A549 (cell line): ENCODE results near the gene ERCC2. TPM values are rescaled to one million over a fixed set of nuclear protein-coding genes. Genes with fewer than 3 reads are reported as not detected.
A peak's percentile ranks its signal among the peaks of the same experiment; 100 is the strongest.

Source experiments
- ATAC-seq, 2 experiments: fragments of 200-7000 bp in 1 of 2; fragments of >200 bp in 1 of 2; cut with Nextera tagmentation in 1 of 2; cut with Tn5 transposase in 1 of 2; 3 replicates each; pipeline versions ENCODE4 v1.8.0 to v1.9.1; 2018 to 2020; ENCODE audit warnings: mild to moderate bottlenecking in 1 of 2, moderate library complexity in 1 of 2
- CTCF ChIA-PET: fragments of 300-600 bp; sonication (Branson Sonifier 250); formaldehyde crosslinking; extraction: SDS; loops from one replicate; lab custom pipeline; 2021; ENCODE audit warnings: antibody characterized with exemption, inconsistent platforms; lab: Yijun Ruan, JAX
- POLR2A ChIA-PET: fragments of 350-600 bp; formaldehyde crosslinking; extraction: SDS; loops from one replicate; lab custom pipeline; 2021; ENCODE audit warnings: antibody characterized with exemption, inconsistent platforms; lab: Yijun Ruan, JAX
- DNase-seq, 2 experiments: peaks; one replicate each; pipeline versions ENCODE4 v3.0.0 to v3.0.0-alpha.2; 2011 to 2016; ENCODE audit warnings: low read depth in 1 of 2, low spot score in 1 of 2
- FAIRE-seq: peaks from 2 replicates; lab custom pipeline; 2011; peaks lifted over from hg19 to GRCh38; lab: Jason Lieb, UNC
- H3K27ac ChIP-seq, 2 experiments: fragments of >200 bp; sonication (Bioruptor Twin); formaldehyde crosslinking; 3 replicates each; pipeline ENCODE4 v1.5.1; 2016 to 2017
- H3K4me1 ChIP-seq: fragments of >200 bp; sonication (Bioruptor Twin); formaldehyde crosslinking; 3 replicates; pipeline ENCODE4 v1.6.1; 2016
- H3K4me2 ChIP-seq: fragments of >200 bp; sonication (Bioruptor Twin); formaldehyde crosslinking; 3 replicates; pipeline ENCODE4 v1.6.1; 2016
- H3K4me3 ChIP-seq: fragments of >200 bp; sonication (Bioruptor Twin); formaldehyde crosslinking; 3 replicates; pipeline ENCODE4 v1.5.1; 2016
- H3K9me3 ChIP-seq: fragments of >200 bp; sonication (Bioruptor Twin); formaldehyde crosslinking; 3 replicates; pipeline ENCODE4 v1.6.1; 2016
- BHLHE40 ChIP-seq: IDR thresholded peaks from 2 replicates; pipeline ENCODE4 v1.6.1; 2012; ENCODE audit warnings: low read depth, low read length, inconsistent platforms
- CBX8 ChIP-seq: fragments of 200-600 bp; sonication (generic); IDR thresholded peaks from 2 replicates; pipeline ENCODE4 v1.6.1; 2016
- CEBPB ChIP-seq, 2 experiments: fragments of >200 bp in 1 of 2; sonication (Bioruptor Twin) in 1 of 2; formaldehyde crosslinking in 1 of 2; IDR thresholded peaks; 2 replicates each; pipeline ENCODE4 v1.6.1; 2012 to 2016
- CHD4 ChIP-seq: fragments of 200-600 bp; sonication (generic); IDR thresholded peaks from 2 replicates; pipeline ENCODE4 v1.6.1; 2016; ENCODE audit warnings: antibody characterized with exemption, mild to moderate bottlenecking, borderline replicate concordance
- EHMT2 ChIP-seq: fragments of 200-600 bp; sonication (generic); IDR thresholded peaks from 2 replicates; pipeline ENCODE4 v1.6.1; 2016; ENCODE audit warnings: antibody characterized with exemption, low read depth, mild to moderate bottlenecking, moderate library complexity
- ESRRA ChIP-seq: fragments of 150-350 bp; IDR thresholded peaks from 2 replicates; pipeline ENCODE4 v1.6.1; 2014; ENCODE audit warnings: mild to moderate bottlenecking, low read length, borderline replicate concordance
- FOSB ChIP-seq: fragments of 250-450 bp; sonication (Bioruptor Pico); IDR thresholded peaks from 2 replicates; pipeline ENCODE4 v1.5.0; 2020; ENCODE audit warnings: mild to moderate bottlenecking, moderate library complexity
- GATA3 ChIP-seq: IDR thresholded peaks from 2 replicates; pipeline ENCODE4 v1.6.1; 2012; ENCODE audit warnings: borderline replicate concordance
- HOXB5 ChIP-seq: fragments of 250-450 bp; sonication (Bioruptor Pico); IDR thresholded peaks from 2 replicates; pipeline ENCODE4 v1.5.0; 2020; ENCODE audit warnings: mild to moderate bottlenecking, moderate library complexity
- KDM1A ChIP-seq: fragments of 200-600 bp; sonication (generic); IDR thresholded peaks from 2 replicates; pipeline ENCODE4 v1.6.1; 2016; ENCODE audit warnings: low read depth, mild to moderate bottlenecking
- KDM5A ChIP-seq: fragments of 200-600 bp; sonication (generic); IDR thresholded peaks from 2 replicates; pipeline ENCODE4 v1.6.1; 2016; ENCODE audit warnings: antibody characterized with exemption, mild to moderate bottlenecking
- MAX ChIP-seq: IDR thresholded peaks from 2 replicates; pipeline ENCODE4 v1.6.1; 2012
- MYC ChIP-seq: IDR thresholded peaks from 2 replicates; pipeline ENCODE4 v1.6.1; 2012; ENCODE audit warnings: mild to moderate bottlenecking, inconsistent platforms, low read length, improper control_type of control experiment, borderline replicate concordance
- NPAS2 ChIP-seq: fragments of 250-450 bp; sonication (Bioruptor Pico); IDR thresholded peaks from 2 replicates; pipeline ENCODE4 v1.8.0; 2022; ENCODE audit warnings: mild to moderate bottlenecking, moderate library complexity, borderline replicate concordance
- POLR2AphosphoS2 ChIP-seq: conservative IDR thresholded peaks from 2 replicates; pipeline ENCODE4 v1.6.1; 2012; ENCODE audit warnings: low read length, improper control_type of control experiment, inconsistent platforms
- REST ChIP-seq: fragments of 200-600 bp; sonication (generic); IDR thresholded peaks from 2 replicates; pipeline ENCODE4 v1.6.1; 2016; ENCODE audit warnings: antibody characterized with exemption, mild to moderate bottlenecking, moderate library complexity
- RNF2 ChIP-seq: fragments of 200-600 bp; sonication (generic); IDR thresholded peaks from 2 replicates; pipeline ENCODE4 v1.6.1; 2016; ENCODE audit warnings: low read depth, mild to moderate bottlenecking, antibody characterized with exemption, moderate library complexity, borderline replicate concordance
- SMC3 ChIP-seq: fragments of >200 bp; sonication (Bioruptor Twin); formaldehyde crosslinking; IDR thresholded peaks from 3 replicates; pipeline ENCODE4 v1.6.1; 2018; ENCODE audit warnings: inconsistent platforms
- TP53 ChIP-seq: fragments of 250-450 bp; sonication (Bioruptor Pico); IDR thresholded peaks from 2 replicates; pipeline ENCODE4 v1.5.0; 2021; ENCODE audit warnings: mild to moderate bottlenecking, moderate library complexity
- ZSCAN20 ChIP-seq: fragments of 250-450 bp; sonication (Bioruptor Pico); IDR thresholded peaks from 2 replicates; pipeline ENCODE4 v1.8.0; 2022; ENCODE audit warnings: mild to moderate bottlenecking, moderate library complexity
- WGBS: methylation state at CpG from one replicate; pipeline ENCODE4 v1.1.6; 2017; ENCODE audit errors: missing lambda C conversion rate; 5-methylcytosine and 5-hydroxymethylcytosine counted together
- polyA plus RNA-seq, 4 experiments: library from polyadenylated mRNA; depleted of rRNA in 3 of 4; stranded (reverse); fragments of >200 nt; fragmentation: RNase III in 1 of 4; extraction: RNeasy Plus Mini Kit Qiagen cat#74134 plus additional on column Dnase treatment in 1 of 4; gene quantifications; 2 replicates in 3 of 4; 3 replicates in 1 of 4; pipeline ENCODE4 v1.2.3, GENCODE V29; 2011 to 2017
- TF ChIP-seq, protein P1 (sequence below): IDR thresholded peaks from 2 replicates; pipeline ENCODE4 v1.6.1; 2012; ENCODE audit warnings: low read depth, borderline replicate concordance
- TF ChIP-seq, protein P2 (sequence below): fragments of 250-450 bp; sonication (Bioruptor Pico); IDR thresholded peaks from 2 replicates; pipeline ENCODE4 v1.5.0; 2020; ENCODE audit warnings: low read depth, mild to moderate bottlenecking, moderate library complexity
- TF ChIP-seq, protein P3 (sequence below): fragments of >200 bp; sonication (Bioruptor Twin); formaldehyde crosslinking; IDR thresholded peaks from 2 replicates; pipeline ENCODE4 v1.6.1; 2016

ERCC2 gene
- polyA plus RNA-seq, 2 of the 4 experiments (the other 2 are of a cell fraction) = 12.9 to 19.8 TPM

DNA sequence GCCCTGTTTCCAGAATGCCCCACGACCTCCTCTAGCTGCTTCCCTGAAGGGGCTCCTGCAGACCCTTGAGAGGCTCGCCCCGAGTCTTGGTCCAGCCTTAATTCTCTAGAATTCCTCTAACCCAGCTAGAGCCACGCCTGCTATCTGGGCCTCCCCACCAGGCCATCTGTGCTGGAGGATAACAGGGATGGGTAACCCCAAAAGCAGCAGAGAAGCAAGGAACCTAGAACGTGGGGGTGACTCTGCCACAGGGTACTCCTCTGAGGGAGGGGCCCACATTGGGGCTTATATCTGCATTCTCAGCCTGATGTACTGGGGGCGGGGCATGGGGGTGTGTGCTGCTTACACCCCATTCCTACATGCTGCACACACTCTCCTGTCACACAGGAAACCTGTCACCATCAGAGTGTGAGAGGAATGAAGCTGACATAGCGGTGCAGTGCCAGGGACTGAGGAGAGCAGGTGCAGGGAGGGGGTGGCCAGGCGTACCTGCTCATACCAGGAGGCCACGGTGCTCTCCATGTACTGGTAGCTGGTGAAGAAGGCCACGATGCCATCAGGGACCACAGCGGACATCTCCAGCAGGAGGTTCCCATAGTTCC lies 16.0 kb downstream of the ERCC2 start:
- 95% methylated on average over 9 of the region's 11 CpGs for WGBS
- no peaks in the 10 kb centered on the region for H3K4me1 ChIP-seq
- no peak for DNase-seq
- TF ChIP-seq KDM1A (no peak), ESRRA (no peak), RNF2 (no peak), MYC (no peak)
- TF ChIP-seq, protein P1, sequence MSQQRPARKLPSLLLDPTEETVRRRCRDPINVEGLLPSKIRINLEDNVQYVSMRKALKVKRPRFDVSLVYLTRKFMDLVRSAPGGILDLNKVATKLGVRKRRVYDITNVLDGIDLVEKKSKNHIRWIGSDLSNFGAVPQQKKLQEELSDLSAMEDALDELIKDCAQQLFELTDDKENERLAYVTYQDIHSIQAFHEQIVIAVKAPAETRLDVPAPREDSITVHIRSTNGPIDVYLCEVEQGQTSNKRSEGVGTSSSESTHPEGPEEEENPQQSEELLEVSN = no peak
- H3K4me3 ChIP-seq = no peak overlapping the region
- CTCF ChIA-PET = interaction anchor here (2.0 kb wide), 1 partner anchor 16 kb away, joined by 7 read pairs; no protein-coding TSS in a partner anchor
- H3K4me2 ChIP-seq = no peak overlapping the region
- no peak for ATAC-seq
- H3K9me3 ChIP-seq = no peaks in the 10 kb centered on the region
- no peak for FAIRE-seq
- no peak overlapping the region for H3K27ac ChIP-seq
- POLR2A ChIA-PET = no interaction called here

GRCh38 chr19:45352914-45353796 lies 17.2 kb downstream of the ERCC2 start:
- H3K9me3 ChIP-seq = no peaks in the 10 kb centered on the region
- no peak overlapping the region for H3K4me2 ChIP-seq
- ChIA-PET POLR2A (no interaction called here), CTCF (interaction anchor here (1.0 kb wide), 1 partner anchor 11 kb away, joined by 4 read pairs; no protein-coding TSS in a partner anchor)
- no peaks in the 10 kb centered on the region for H3K4me1 ChIP-seq
- peak in 1 of 2 experiments; percentile 26 for DNase-seq
- H3K27ac ChIP-seq = no peak overlapping the region
- ATAC-seq = peak in 1 of 2 experiments; percentile 68; a peak in 3 of 6 replicates
- no peak for FAIRE-seq
- no peak overlapping the region for H3K4me3 ChIP-seq
- TF ChIP-seq CBX8 (no peak), HOXB5 (no peak), FOSB (CRISPR knock-in tag) (no peak), CEBPB (IDR thresholded peaks at IDR 0.05) (no peak), NPAS2 (CRISPR knock-in tag) (no peak)
- TF ChIP-seq, protein P2, sequence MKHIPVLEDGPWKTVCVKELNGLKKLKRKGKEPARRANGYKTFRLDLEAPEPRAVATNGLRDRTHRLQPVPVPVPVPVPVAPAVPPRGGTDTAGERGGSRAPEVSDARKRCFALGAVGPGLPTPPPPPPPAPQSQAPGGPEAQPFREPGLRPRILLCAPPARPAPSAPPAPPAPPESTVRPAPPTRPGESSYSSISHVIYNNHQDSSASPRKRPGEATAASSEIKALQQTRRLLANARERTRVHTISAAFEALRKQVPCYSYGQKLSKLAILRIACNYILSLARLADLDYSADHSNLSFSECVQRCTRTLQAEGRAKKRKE (CRISPR knock-in tag) = no peak
- WGBS = 90% methylated on average over 8 of the region's 20 CpGs

- DNase-seq = no peak
- no peak for ATAC-seq
- Histone ChIP-seq H3K4me2 (no peak overlapping the region), H3K4me3 (no peak overlapping the region), H3K9me3 (no peaks in the 10 kb centered on the region)
- WGBS = 94% methylated on average over 13 of the region's 20 CpGs
- CTCF ChIA-PET = interaction anchor here (1.0 to 3.5 kb wide), 2 partner anchors 14 to 126 kb away, joined by 3 to 25 read pairs; no protein-coding TSS in a partner anchor
- TF ChIP-seq REST (no peak), SMC3 (no peak), POLR2AphosphoS2 (no peak), KDM1A (no peak), CEBPB (IDR thresholded peaks at IDR 0.05) (no peak), BHLHE40 (no peak), ZSCAN20 (CRISPR knock-in tag) (no peak), EHMT2 (no peak), KDM5A (no peak), CHD4 (no peak), MAX (no peak), TP53 (CRISPR knock-in tag) (no peak), GATA3 (no peak)
- TF ChIP-seq, protein P3, sequence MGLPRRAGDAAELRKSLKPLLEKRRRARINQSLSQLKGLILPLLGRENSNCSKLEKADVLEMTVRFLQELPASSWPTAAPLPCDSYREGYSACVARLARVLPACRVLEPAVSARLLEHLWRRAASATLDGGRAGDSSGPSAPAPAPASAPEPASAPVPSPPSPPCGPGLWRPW = no peak
- TF ChIP-seq, protein P1 = no peak
- TF ChIP-seq, all 56 proteins: peak for 0
- no peak overlapping the region for H3K27ac ChIP-seq
- no peak for FAIRE-seq
- H3K4me1 ChIP-seq = no peaks in the 10 kb centered on the region
- POLR2A ChIA-PET = no interaction called here
These were observed 17.9 kb downstream of the ERCC2 start for GRCh38 chr19:45352471-45352870.
